DLD1 (cell line): ENCODE results near the gene VAC14.
"Not testable (repeated sequence)": the region's sequence is repeated elsewhere in the genome, so short reads cannot be mapped to it uniquely, and the experiment has no call there.

Experiments
- in situ Hi-C: cut with HindIII; loops from 2 replicates; pipeline ENCODE4 v1.10.0; 2017; ENCODE audit warnings: low sequenced_read_pairs

The VAC14 gene

GRCh38 chr16:70670938-70671337 lies 130.0 kb downstream of the VAC14 start:
- in situ Hi-C loops, result not testable (repeated sequence)

- in situ Hi-C loops, result no loop called here
These were observed 130.8 kb downstream of the VAC14 start for GRCh38 chr16:70670175-70670574.

GRCh38 chr16:70665806-70666735 lies 134.9 kb downstream of the VAC14 start:
- in situ Hi-C loops, result no loop called here

GRCh38 chr16:70665113-70665694 lies 135.8 kb downstream of the VAC14 start:
- in situ Hi-C loops, result no loop called here

DNA sequence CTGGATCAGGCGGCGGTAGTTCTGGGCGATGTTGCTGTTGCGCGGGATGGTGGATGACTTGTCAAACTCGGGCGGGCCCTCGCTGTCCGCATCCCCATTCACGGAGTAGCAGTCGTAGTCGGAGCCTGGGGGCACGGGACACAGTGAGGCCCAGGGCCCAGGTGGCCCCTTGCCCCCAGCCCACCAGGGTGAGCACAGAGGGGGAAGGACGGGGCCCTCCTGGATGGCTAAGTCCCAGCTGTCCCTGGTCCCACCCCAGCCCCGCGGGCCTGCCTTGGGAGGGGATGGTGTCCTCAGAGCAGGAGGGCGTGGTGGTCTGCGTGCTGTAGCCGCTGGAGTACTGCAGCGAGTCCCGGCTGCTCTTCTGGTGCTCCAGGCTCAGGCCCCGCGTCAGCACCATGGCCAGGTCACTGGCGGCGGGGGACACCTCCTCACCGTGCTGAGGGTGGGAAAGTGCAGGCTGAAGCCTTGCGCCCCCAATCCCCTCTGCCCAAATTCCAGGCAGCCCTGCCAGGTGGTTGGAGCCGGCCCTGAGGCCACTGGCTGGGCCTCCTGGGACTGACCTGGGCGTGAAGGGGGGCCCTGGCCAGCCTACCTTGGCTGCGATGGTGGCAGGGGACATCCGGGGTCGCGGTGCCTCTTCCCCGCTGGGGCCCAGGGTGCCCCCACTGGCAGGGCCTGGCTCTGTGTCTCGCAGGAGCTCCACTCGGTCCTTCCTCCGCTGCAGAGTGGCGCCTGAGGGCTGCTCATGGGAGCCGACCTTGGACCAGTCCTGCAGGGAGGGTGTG lies 136.4 kb downstream of the VAC14 start:
- in situ Hi-C loops, result no loop called here

- in situ Hi-C loops, result no loop called here
These were observed 137.2 kb downstream of the VAC14 start for GRCh38 chr16:70663524-70664324.

GRCh38 chr16:70662991-70663523 lies 137.9 kb downstream of the VAC14 start:
- in situ Hi-C loops, result no loop called here

- in situ Hi-C loops, result no loop called here
These were observed 138.9 kb downstream of the VAC14 start for GRCh38 chr16:70661918-70662641.

GRCh38 chr16:70661534-70661917 lies 139.4 kb downstream of the VAC14 start:
- in situ Hi-C loops, result no loop called here

DNA sequence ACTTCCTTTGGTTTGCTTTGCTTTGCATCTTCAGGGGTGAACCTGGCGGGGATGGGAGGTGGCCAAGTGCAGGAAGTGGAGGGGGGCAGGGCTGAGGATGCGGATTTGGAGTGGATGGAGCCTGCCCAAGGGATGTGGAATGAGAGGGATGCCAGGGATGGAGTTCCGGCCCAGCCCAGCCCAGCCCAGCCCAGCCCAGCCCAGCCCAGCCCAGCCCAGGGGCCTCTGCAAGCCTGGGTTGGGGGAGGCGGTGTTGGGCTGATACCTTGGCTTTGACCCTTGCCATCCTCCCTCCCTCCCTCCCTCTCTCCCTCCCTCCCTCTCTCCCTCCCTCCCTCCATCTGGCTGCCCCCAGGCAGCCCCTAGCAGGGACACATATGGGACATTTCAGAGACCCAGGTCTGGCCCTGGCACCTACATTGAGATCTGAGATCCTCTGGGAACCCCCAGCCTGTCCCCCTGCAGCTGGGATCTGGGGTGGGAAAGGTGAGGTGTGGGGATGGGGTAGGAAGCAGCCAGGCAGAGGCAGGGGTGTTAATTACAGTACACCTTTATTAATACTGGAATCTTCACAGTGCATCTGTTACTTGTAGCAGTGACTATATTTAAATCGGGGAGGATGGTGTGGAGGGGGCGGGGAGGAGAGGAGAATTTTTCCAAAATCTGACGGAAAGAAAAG lies 140.1 kb downstream of the VAC14 start:
- in situ Hi-C loops, result no loop called here

- in situ Hi-C loops, result no loop called here
These were observed 140.8 kb downstream of the VAC14 start for GRCh38 chr16:70659953-70660671.

DNA sequence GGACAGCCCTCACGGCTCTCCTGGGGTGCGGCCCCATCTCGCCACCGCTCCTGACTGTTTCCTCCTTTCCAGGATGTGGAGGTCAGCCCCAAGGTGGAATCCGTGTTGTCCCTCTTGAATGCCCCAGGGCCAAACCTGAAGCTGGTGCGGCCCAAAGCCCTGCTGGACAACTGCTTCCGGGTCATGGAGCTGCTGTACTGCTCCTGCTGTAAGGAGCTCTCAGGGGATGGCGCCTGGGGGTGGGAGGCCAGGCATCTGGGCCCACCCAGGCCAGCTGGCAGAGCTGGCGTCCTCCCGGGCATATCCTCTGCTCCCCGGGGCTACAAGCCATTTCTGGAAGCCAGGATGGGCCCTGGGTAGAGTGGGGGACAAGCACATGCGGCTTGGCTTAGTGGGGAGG lies 141.4 kb downstream of the VAC14 start:
- in situ Hi-C loops, result no loop called here

- in situ Hi-C loops, result no loop called here
These were observed 142.0 kb downstream of the VAC14 start for GRCh38 chr16:70658921-70659320.

- in situ Hi-C loops, result no loop called here
These were observed 143.0 kb downstream of the VAC14 start for GRCh38 chr16:70657956-70658355.

- in situ Hi-C loops, result no loop called here
These were observed 144.2 kb downstream of the VAC14 start for GRCh38 chr16:70656712-70657263.

DNA sequence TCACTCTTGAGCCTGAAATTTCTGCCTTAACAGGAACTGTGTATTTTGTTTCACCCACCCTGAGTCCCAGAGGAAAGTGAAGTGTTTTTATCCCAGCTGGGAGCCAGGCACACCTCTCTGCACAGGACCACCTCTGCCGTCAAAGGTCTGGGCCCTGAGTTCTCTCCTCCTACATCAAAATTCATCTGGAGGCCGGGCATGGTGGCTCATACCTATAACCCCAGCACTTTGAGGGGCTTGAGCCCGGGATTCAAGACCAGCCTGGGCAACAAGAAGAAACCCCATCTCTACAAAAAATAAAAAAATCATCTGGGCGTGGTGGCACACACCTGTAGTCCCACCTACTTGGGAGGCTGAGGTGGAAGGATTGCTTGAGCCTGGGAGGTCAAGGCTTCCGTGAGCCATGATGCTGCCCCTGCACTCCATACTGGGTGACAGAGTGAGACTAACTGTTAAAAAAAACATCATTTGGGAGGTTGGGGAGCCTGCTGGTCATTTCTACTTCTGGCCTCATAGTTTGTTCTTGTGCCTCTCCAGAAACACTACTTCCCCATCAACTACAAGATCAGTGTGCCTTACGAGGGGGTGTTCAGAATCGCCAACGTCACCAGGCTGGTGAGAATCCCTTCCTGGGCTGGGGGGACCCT lies 144.8 kb downstream of the VAC14 start:
- in situ Hi-C loops, result no loop called here

DNA sequence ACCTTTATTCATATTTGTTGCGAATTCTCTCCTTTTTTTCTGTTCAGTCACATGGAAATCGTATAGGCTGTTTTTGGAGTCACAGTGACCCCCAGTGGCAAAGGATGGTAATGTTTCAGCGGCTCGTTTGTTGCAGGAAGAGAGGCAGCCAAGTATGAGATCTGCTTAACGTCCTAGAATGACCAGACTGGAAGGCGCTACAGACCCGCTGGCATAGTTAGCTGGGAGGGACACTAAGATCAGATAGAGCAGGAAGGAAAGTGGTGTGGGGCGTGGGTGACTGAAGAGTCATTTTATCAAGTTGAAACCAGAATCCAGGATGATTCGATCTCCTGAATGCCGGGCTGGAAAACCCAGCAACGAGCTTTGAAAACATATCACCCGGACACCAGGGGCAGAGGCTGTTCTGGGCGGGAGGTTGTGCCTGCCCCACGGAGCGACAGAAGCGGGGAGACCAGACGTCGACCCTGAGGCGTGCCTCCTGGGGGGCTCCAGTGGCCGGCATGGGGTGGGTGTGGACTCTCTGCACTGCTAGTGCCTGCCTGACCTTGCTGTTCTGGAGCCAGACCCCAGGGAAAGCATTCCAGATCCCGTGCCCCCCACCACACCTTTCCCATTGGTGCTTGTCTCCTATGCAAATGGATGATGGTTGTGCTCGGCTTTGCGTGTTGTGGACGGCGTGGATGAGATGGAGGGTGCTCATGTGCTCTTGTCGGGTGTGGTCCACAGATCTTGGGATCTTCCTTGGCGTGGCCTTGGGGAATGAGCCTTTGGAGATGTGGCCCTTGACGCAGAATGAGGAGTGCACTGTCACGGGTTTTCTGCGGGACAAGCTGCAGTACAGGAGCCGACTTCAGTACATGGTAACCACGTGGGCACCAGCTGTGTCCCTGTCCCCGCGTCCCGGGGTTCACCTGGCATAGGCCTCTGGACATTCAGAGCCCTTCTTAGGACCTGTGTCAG lies 146.9 kb downstream of the VAC14 start:
- in situ Hi-C loops, result no loop called here
